Urothelium cell line (cell line): ENCODE measurements around the gene ATP6V1A.
A peak's percentile ranks its signal among the peaks of the same experiment; 100 is the strongest.

Experiments used
- DNase-seq: peaks from one replicate; pipeline ENCODE4 v3.0.0; 2011; ENCODE audit warnings: low spot score, mixed read lengths
- FAIRE-seq: peaks from 2 replicates; lab custom pipeline; 2011; peaks lifted over from hg19 to GRCh38; lab: Jason Lieb, UNC

ATP6V1A gene

DNA sequence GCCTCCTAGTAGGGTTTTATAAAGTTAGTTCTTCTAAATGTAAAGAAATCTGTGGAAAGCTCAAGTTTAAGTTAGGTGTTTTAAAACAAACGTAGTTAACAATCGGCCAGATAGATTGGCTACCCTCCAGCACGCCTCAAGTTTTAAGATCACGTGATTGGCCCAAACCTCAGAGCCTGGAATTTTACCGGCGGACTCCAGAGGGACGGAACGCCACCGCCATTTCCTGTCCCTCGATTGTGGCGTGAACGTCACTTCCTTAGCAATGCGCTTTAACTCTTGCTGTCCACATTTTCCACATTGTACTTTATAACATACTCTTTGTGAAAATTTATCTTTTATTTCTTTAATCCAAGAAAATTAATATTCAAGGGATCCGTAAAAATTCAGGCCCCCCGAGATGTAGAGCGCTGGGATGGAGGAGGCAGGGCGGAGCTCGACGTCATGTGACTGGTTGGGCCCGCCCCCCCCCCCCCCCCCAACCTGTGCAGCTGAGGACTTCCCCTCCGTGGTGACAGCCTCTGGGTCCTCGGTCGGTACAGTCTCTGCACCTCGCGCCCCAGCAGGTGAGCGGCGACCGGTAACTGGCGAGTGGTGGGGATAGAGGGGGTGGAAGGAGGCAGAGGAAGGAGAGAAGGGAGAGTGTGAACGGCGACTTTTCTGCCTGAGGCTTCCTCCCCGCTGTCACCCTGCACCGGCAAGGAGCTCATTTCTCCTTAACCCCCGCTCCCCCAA is at the start of gene ATP6V1A:
Gene ATP6V1A (plus strand): TSS at position 488 of the 735 bp plus-strand sequence. CDS start 31,719 bp downstream, outside the sequence.
- peak; percentile 72 for FAIRE-seq
- peak; percentile 90 for DNase-seq

DNA sequence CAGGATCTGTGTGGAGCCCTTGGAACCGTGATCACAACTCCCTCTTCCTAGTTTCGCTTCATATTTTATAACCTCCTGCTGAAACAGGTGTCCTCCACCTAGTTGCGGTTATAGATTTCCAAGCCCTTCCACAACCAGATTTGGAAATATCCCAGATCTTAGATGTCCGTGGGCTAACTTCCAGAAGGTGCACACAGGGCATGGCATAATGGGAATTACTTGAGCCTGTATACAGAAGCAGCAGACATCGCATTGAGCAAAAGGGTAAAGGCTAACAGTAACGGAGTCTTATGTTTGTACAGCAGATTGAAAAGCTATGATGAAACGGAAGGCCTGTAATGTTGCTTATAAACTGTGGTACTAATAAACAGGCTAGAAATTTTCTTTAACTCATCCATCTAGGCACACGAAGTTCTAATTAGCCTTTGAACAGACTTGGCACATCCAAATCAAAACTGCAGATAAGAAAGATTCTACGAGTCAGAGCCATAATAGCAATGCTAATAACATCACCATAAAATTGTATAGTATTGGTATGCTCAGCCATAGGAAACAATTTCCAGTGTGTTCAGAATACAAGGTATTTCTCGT is 49.2 kb upstream of the ATP6V1A start:
- FAIRE-seq (no peak), DNase-seq (no peak)

DNA sequence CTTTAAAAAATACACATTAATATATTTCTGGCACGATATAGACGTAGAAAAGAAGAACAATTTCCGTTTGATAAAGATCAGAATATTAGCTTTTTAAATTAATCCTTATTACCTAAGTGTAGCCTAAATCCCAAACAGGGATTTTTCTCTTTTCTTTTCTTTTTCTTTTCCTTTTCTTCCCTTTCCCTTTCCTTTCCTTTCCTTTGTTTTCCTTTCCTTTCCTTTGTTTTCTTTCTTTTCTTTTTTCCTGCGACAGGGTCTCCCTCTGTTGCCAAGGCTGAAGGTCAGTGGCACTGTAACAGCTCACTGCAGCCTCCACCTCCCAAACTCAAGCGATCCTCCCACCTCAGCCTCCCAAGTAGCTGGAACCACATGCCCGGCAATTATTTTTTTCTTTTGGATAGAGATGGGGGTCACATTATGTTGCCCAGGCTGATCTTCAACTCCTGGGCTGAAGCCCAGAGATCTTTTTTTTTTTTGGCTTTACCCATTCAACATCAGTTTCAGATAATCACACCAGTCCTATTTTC is 48.6 kb upstream of the ATP6V1A start:
- FAIRE-seq (no peak), DNase-seq (no peak)

DNA sequence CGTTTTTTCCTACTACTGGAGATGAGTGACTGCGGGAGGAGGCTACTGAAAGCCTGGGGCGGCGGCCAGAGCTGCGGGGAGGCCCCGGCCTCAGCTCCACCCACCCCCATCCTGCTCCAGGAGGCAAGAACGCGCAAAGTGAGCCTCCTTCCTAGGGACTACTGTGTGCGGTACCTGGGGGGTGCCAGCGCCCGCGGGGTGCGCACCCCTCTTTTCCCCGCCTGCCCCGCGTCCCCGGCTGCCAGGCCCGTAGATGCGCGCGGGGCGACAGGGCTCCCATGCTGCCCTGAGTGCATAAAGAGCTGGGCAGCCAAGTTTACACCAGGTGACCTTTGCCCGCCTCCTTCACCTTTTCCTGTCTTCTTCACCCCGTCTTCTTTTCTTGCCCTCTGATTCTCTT is 47.9 kb upstream of the ATP6V1A start:
- no peak for FAIRE-seq
- DNase-seq: no peak

DNA sequence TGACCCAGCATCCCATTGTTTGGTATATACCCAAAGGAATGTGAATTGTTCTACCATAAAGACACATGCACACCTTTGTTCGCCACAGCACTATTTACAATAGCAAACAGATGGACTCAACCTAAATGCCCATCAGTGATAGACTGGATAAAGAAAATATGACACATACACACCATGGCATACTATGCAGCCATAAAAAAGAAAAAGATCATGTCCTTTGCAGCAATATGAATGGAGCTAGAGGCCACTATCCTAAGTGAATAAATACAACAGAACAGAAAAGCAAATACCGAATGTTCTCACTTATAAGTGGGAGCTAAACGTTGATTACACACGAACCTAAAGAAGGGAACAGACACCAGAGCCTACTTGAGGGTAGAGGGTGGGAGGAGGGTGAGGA is 39.0 kb upstream of the ATP6V1A start:
- DNase-seq (no peak), FAIRE-seq (no peak)

DNA sequence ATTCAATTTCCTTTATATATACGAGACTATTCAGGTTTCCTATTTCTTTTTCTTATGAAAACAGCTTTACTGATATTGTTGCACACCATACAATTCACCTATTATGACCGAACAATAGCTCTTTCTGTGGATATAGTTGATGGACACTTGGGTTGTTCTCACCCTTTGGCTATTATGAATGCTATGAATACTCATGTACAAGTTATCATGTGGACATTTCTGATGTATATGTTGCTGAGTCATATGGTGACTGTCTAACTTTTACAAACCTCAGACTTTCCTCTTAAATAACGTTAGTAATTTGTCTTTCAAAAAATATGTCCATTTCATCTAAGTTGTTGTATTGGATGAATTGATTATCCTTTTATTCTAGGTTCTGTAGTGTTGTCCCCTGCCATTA is 34.7 kb upstream of the ATP6V1A start:
- FAIRE-seq: no peak
- DNase-seq: no peak

DNA sequence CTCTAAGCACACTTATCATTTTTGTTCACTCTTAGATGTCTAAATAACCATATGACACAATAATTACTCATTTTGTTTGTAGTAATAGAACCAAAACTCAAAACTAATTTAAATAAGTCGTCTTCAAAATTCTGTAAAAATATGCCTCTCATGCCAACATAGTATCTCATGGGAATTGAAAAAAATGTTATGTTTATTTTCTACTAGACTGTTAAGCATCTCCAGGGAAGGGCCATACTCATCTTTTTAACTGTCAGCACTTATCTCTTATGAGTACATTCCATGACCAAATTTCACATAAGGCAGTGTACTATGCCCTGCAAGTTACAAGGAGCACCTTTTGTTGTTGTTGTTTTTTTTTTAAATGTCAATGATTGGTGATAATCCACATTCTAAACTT is 32.1 kb upstream of the ATP6V1A start:
- DNase-seq (no peak), FAIRE-seq (no peak)

DNA sequence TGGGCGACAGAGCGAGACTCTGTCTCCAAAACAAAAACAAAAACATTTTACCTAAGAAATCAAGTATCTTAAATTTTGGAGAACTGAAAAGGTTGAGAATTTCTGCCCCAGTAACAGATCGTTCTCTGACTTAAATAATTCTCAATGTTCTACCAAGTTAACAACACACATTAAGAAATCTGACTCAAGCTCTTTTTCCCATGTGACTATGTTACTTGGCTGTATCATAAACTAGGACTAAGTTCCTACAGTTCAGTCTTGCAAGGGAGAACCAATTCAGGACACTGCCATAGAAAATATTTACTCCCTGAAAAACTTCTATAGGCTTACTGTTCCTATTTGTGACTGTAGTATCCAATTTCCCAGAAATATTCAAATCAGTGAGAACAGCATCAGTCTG is 29.5 kb upstream of the ATP6V1A start:
- no peak for DNase-seq
- no peak for FAIRE-seq

DNA sequence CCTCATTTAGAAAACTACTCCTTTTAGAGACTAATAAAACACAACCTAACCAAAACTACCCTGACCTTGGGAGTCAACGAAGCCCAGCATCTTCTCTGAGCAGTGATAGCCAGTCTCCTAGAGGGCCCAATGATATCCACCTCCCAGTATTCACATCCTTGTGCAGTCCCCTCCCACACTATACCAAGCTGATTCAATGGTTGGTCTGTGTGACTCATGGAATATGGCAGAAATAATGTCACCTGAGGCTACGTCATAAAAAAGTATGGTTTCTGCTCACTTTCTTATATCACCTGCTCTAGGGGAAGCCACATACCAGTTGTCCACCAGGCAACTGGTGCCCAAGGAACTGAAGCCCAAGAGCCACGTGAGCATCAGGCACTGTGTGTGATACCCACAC is 29.0 kb upstream of the ATP6V1A start:
- FAIRE-seq: peak; percentile 86
- DNase-seq: no peak

DNA sequence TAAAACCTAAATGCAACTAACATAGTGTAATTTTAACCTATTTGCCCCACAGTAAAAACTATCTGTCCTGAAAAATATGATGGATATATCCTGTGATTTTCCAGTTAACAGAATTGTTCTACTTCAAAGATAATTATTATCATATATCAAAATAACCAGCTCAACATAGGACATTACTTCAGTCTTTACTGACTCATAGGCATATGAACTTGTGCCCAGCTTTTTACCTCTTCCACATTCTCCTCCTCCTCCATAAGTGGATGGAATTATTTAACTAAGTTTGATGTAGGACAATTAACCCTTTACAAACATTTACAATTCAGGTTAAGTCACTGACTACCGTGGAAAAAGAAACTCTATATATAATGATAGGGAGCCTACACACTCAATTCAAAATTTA is 27.5 kb upstream of the ATP6V1A start:
- DNase-seq: no peak
- FAIRE-seq: no peak

DNA sequence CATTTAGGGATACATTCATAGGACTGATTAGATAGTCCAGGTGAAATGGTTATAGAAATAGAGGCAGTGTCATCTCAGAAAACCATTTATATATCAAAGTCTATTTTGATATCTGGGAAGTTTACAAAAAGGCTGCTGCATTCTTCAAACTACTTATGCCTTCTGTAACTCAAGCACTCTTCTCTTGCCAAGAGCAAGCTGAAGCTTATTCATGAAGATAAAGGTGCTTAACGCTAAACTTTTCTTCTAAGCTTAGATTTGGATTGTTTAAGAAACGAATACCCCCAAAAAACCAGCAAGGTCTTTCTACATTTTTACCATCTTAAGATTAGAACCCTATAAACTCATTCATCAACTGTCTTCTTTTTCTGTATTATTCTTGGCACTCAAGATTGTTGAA is 27.1 kb upstream of the ATP6V1A start:
- no peak for FAIRE-seq
- DNase-seq: no peak

DNA sequence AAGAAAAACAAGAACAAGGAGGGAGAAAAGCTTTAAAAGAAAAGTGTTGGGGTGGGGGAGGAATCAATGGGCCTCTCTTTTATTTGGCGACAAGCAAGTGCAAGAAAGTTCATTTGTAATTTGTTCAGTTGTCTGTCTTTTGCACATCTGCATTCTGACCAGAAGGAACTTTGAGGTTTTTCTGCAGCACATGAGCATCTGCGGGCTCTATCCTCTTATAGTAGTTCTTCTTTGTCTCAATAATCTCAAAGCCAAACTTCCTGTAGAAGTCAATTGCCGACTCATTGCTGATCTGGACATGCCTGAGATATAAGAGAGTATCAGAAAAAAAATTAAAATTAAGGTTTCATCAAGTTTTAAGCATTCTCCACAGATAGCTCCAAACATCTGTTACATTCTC is 25.2 kb upstream of the ATP6V1A start:
- no peak for FAIRE-seq
- DNase-seq: no peak

DNA sequence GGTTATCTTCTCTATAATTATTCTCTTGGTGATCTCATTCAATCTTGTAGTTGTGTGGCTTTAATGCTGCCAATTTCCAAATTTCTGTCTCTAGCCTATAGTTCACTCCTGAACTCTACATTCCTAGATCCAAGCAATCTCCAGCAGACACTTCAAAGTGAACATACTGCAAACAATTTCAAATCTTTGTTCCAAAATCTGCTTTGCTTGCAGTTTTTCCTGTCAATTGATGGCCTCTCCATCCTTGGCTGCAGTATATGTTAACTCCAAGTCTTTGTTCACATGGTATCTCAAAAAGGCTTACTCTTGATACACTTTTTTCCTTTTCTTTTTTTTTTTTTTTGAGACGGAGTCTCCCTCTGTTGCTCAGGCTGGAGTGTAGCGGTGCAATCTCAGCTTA is 18.2 kb upstream of the ATP6V1A start:
- no peak for DNase-seq

DNA sequence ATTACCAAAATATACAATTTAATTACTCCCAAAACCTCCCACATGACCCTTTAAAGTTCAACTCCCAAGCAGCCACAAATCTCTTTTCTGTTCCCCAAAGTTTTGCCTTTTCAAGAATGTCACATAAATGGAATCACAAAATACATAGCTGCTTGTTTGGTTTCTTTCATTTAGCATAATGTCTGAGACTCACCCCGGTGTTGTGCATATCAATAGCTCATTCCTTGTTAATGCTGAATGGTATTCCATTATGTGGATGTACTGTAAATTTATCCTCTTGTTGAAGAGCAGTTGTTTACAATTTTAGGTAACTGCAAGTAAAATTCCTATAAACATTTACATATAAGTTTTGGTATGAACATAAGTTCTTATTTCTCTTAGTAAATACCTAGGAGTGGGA is 16.3 kb upstream of the ATP6V1A start:
- FAIRE-seq (no peak), DNase-seq (no peak)

More for the DNA sequence above, 18.2 kb upstream of the ATP6V1A start:
- no peak for FAIRE-seq

DNA sequence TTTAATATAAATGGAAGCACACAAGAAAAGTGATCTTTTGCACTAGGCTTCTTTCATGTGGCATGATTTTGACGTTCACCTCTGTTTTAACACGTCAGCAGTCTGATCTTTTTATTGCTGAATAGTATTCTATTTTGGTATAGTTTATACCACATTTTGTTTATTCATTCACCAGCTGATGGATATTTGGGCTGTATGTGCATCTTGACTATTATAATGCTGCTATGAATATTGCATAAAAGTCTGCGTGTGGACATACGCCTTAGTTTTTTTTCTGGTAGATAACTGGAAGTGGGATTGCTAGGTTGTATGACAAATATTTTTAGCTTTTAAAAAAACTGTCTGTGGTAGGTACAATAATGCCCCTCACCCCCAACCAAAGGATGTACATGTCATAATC is 15.1 kb upstream of the ATP6V1A start:
- FAIRE-seq (no peak), DNase-seq (no peak)

DNA sequence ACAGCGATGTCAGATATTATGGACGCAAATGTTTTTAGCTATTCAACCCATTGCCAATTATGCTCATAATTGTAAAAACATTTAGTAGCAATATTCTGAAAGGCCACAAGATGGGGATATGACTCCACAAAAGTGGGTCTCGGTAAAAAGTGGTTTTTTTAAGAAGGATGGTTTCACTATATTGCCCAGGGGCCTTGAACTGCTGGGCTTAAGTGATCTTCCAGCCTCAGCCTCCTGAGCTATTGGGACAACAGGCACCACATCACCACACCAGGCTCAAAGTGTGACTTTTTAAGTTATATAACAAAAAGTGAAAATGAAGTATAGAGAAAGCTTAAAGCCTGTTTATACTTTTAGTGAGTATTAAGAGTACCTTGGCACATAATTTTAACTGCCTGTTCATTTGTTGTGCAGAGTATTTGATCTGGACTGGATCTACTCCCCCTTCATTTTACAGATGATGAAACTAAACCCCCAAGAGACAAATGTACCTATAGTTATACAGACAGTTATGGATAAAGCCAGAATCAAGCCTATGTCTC is 10.2 kb upstream of the ATP6V1A start:
- DNase-seq (peak; percentile 47), FAIRE-seq (peak; percentile 75)

DNA sequence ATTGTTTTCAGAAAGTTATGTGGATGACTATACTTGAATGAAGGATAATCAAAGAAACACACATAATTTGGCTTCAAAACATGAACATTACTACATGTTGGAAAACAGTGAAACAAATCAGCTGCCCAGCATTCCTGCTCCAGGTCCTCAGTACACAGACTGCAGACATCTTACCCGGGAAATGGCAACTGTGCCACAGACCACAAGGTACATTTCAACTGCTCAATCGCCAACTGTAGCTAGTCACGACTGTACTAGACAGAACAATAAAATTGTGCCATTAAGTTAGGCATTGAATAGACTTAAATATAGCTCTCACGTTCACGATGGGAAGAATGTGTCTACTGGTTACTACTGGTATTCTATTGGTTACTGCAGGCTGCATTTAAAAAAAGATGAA is 5.7 kb upstream of the ATP6V1A start:
- FAIRE-seq (no peak), DNase-seq (no peak)

DNA sequence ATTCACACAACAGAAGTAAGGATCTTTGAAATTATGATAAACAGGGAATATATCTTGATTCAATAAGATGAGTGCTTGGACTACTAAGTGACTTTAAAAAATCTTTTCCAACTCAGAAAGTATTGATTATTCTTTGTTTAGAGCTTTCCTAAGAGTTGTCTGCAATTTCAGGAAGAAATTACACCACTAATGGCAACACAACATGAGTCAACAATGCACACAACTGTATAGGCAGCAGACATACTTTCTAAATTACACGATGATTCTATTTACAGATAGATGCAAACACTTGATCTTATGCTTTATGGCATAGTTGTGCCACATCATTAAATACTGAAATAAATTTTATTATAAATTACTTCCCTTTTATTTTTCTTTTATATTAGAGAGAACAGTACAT is 5.2 kb upstream of the ATP6V1A start:
- DNase-seq (no peak), FAIRE-seq (no peak)

DNA sequence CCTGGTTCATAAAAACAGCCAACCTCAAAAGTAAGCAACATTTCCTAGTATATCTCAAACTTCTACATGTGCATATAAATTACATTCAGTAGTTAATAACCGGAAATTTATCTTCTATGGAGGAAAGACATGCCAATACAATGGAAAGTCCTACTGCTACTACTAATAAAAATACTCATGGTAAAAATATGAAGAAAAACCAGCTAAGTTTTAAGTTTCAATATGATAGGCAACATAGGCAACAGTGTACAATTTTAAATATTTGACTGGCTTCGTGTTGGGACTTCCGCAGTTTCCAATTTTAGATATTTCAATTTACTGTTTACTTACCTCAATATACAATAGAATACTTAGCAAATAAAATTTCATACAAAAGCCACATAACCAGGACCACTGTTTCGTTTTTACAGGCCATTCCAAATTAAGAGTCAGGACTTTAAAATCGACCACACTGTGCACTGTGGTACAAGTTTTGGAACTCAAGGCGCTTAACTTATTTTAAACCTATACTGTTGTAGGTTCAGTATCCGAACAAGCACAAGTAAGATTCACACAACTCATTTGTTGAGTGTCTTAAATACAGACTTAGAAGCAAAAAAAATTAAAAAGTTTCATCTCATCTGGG is 3.7 kb upstream of the ATP6V1A start:
- FAIRE-seq: no peak

DNA sequence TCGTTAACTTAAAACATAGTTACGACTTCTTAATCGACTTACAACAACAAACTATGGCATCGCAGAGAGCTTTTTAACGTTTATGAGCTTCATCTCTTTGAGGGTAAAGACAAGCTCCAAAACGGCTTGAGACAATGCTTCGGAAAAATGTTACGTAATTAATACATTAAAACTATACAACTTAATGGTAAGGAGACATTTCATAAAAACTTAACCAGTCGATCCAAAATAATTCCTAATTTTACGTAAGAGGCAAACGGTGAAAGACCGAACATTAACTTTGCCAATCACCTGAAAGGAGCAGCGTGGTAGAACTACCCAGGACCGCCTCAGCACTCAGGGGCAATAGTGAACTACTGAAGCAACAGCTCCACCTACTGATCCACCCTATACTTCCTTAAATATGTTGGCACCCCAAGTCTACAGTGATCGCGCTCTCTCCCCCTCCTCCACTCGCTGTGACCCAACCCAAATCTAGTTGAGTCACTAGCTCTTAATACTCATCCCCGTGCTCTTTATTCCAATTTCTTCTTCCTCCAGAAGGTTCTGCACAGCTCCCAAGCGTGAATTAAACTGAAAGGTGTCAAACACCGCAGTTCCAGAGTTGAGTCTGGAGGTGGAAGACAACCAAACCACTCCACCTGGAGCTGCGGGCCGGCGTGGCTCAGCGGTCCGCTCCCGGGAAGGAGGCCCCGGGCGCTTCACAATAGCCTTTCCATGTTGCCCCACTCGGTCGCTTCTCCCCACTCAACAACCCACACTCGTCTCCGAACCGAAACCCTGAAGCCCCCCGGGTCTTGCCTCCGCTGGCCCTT is 1.7 kb upstream of the ATP6V1A start:
- DNase-seq: peak; percentile 87
- no peak for FAIRE-seq

More for the DNA sequence above, 3.7 kb upstream of the ATP6V1A start:
- DNase-seq: no peak
